Measurements from ENCODE around the gene C3orf70.

Gene C3orf70

DNA sequence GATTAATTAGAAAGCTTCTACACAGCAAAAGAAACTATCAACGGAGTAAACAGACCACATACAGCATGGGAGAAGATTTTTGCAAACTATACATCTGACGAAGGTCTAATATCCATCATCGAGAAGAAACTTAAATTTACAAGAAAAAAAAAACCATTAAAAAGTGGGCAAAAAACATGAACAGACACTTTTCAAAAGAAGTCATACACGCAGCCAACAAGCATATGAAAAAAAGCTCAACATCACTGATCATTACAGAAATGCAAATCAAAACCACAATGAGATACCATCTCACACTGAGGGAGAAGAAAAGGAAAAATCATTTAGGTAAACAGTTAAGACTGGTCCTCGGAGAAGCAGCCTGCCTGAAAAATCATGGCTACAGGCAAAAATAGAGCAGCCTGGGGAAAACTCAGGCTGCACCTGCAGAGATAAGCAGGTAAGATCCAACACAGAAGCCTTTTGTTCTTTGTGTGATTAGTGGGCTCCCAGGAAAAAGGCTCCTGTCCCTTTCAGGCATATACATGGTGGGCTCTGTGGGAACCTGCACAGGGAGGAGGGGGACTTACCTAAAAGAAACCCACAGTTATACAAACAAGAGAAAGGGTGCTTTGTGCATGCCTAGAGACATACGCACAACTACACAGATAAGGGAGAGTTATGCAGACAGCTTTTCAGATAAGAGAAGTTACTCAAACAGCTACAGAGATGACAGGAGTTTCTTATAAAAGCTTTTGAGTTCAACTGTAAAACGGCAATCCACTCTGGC lies 49.3 kb downstream of the C3orf70 start:
- TF ChIP-seq, protein P1, sequence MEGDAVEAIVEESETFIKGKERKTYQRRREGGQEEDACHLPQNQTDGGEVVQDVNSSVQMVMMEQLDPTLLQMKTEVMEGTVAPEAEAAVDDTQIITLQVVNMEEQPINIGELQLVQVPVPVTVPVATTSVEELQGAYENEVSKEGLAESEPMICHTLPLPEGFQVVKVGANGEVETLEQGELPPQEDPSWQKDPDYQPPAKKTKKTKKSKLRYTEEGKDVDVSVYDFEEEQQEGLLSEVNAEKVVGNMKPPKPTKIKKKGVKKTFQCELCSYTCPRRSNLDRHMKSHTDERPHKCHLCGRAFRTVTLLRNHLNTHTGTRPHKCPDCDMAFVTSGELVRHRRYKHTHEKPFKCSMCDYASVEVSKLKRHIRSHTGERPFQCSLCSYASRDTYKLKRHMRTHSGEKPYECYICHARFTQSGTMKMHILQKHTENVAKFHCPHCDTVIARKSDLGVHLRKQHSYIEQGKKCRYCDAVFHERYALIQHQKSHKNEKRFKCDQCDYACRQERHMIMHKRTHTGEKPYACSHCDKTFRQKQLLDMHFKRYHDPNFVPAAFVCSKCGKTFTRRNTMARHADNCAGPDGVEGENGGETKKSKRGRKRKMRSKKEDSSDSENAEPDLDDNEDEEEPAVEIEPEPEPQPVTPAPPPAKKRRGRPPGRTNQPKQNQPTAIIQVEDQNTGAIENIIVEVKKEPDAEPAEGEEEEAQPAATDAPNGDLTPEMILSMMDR (IDR thresholded peaks at IDR 0.05; ENCODE audit: extremely low read depth, missing control alignments): no peak
- no peak for DNase-seq (ENCODE audit: low spot score)

GRCh38 chr3:185094697-185095096 lies 58.2 kb downstream of the C3orf70 start:
- DNase-seq (ENCODE audit: low spot score): no peak
- TF ChIP-seq, protein P1 (IDR thresholded peaks at IDR 0.05; ENCODE audit: extremely low read depth, missing control alignments): no peak

- TF ChIP-seq, protein P1 (IDR thresholded peaks at IDR 0.05; ENCODE audit: extremely low read depth, missing control alignments): no peak
- no peak for DNase-seq (ENCODE audit: low spot score)
These were observed 59.7 kb downstream of the C3orf70 start for GRCh38 chr3:185093116-185093515.

- TF ChIP-seq, protein P1 (IDR thresholded peaks at IDR 0.05; ENCODE audit: extremely low read depth, missing control alignments): no peak
- no peak for DNase-seq (ENCODE audit: low spot score)
These were observed 62.0 kb downstream of the C3orf70 start for GRCh38 chr3:185090811-185091210.

DNA sequence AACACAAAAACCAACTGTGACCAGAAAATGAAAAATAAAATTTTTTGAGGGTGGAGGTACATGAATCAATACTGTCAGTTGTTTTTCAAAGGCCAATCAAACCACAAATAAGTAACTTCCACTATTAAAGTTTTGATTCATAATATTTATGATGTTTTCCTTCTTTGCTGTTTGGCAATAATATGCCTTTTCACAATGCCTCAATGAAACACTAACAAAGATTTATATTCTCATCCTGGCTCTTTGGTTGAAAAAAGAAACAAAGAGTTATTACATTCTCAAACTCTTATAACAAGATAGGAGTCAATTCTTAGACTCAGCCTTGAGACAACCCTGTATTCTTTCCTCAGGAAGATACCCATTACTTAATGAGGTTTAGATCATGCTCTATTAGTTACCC lies 63.1 kb downstream of the C3orf70 start:
- no peak for DNase-seq (ENCODE audit: low spot score)
- TF ChIP-seq, protein P1 (IDR thresholded peaks at IDR 0.05; ENCODE audit: extremely low read depth, missing control alignments): no peak

GRCh38 chr3:185089343-185089742 lies 63.5 kb downstream of the C3orf70 start:
- no peak for DNase-seq (ENCODE audit: low spot score)
- TF ChIP-seq, protein P1 (IDR thresholded peaks at IDR 0.05; ENCODE audit: extremely low read depth, missing control alignments): no peak

DNA sequence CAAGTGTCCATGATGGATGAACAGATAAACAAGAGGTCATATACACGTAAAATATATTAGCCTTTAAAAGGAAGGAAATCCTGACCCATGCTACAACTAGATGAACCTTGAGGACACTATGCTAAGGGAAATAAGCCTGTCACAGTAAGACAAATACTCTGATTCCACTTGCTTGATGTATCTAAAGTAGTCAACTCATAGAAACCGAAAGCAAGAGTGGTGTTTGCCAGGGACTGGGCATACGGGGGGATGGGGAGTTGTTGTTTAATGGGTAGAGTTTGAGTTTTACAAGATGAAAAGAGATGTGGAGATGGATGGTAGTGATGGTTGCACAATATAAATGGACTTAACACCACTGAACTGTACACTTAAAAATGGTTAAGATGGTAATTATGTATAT lies 65.4 kb downstream of the C3orf70 start:
- TF ChIP-seq, protein P1 (IDR thresholded peaks at IDR 0.05; ENCODE audit: extremely low read depth, missing control alignments): no peak
- no peak for DNase-seq (ENCODE audit: low spot score)
